ENCODE measurements around the gene MYO5A.
"Not testable (repeated sequence)": the region's sequence is repeated elsewhere in the genome, so short reads cannot be mapped to it uniquely, and the experiment has no call there.

Gene MYO5A

DNA sequence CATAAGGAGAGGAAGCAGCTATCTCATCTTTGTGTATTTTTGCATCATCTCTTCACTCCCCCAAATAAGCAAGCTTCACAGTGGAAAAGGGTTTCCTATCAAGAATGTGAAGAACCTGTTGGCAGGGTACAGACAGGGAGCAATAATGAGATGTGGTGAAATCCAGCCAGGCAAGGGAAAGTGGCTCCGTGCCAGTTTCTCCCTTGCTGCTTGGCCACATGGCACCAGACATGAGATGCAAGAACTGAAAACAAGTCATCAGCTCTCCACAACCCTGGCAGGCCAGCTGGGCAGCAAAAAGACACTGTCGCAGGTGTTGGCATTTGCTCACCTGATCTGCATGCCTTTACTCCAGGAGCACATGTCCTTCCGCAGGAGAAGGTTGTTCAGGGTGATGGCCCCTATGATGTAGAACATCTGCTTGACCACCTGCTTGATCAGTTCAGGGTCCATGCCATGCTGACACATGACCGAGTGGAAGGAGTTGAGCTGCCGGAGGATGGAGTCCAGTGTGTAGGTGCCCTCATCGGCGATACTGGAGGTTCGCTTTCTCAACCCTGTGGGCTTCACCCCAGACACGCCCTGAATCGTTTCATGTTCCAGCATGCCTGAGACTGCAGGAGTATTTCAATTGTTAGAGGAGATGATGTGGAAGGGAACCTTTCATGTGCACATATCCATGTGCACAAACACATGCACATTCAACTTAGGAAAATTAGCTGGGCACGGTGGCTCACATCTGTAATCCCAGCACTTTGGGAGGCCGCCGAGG is 209.8 kb downstream of the MYO5A start:
- DNase-seq, result no peak

- DNase-seq, result no peak
Measured at GRCh38 chr15:52317688-52318087, 211.0 kb downstream of the MYO5A start.

GRCh38 chr15:52317022-52317421 is 211.7 kb downstream of the MYO5A start:
- DNase-seq, result no peak

DNA sequence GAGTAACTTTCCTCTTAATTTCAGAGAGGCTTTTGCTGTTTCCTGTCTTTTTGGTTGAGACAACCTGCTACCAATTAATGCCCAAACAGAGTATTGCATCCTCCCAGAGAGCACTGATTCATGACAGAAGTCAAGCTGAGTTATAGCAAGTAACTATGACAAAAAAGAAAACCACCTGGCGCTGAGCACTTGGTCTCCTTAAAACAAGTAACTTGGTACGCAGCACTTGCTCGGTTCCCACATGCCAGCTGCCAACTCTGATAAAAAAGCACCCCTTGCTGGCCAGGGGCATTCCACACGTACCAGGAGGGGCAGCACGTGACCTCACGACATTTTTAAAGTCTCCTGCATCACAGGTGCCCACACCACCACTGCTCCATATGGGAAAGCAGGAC is 219.5 kb downstream of the MYO5A start:
- no peak for DNase-seq

DNA sequence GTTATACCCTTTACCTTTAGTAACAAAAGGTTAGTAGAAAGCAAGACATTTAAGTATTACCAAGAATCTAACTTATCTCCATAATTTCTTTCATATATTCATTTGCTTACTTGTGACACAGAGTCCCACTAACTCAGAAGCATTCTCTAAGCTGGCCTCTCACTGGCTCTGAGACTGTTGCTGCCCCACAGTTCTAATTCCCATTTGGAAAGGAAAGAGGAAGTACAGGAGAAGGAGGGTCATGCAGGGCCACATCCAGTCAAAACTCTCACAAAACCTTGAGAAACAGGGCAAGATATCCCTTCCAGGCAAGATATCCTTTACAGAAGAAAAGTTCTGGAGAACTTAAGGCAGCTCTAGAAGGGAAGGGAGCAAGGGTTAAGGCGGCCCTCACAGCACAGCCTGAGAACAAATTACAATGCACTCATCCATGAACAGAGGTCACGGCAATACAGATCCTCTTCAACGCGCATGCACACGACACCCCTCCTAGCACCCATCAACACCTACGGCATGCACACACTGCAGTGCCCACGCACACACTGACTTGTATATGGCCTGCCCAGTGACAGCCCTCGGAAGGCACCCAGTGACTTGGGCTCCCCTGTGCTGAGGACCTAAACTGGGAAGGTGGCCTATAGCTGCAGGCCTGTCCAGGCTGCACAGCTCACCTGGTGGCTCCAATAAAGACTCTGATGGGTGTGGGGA is 220.1 kb downstream of the MYO5A start:
- no peak for DNase-seq

GRCh38 chr15:52307847-52308246 is 220.8 kb downstream of the MYO5A start:
- DNase-seq, result no peak

DNA sequence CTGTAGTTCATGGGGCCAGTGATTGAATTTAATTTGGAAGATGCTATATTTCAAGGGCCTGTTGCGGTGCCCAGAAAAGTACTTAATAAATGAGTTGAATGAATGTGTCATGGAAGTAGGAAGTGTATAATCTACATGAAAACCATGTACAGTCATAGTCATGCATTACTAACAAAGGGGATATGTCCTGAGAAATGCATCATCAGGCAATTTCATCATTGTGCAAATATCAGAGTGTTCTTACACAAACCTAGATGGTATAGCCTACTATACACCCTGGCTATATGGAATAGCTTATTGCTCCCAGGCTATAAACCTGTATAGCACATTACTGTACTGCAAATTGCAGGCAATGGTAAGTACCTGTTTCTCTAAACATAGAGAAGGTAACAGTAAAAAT is 222.4 kb downstream of the MYO5A start:
- no peak for DNase-seq

- no peak for DNase-seq
Measured at GRCh38 chr15:52303093-52303772, 225.4 kb downstream of the MYO5A start.

GRCh38 chr15:52301265-52301847 is 227.3 kb downstream of the MYO5A start:
- no peak for DNase-seq

DNA sequence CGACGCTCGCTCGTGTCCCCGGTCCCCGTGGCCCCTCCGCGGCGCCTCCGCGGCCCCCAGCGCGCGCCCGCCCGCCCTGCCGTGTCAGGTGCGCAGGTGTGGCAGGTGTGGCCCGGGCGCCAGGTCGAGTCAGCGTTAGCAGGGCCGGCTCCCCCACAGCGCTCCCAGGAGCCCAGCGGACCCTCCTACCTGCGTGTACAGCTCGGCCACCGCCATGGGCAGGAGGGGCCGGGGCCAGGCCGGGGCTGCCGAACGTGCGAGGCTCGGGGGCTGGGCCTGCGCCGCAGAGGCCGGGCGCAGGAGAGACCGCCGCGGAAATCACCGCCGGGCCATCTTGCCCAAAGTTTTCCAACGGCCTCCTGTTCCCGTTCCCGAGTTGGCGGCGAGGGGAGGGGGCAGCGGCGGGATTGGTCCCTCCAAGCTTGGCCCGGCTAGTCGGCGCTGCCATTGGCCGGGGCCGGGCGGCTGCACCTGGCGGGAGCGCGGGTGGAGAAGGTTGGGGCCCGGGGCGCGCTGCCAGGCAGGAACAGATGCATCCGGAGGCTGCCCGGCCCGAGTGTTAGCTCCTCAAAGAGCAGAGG is 233.2 kb downstream of the MYO5A start, which contains the start of gene MYO5C:
MYO5C (minus strand) TSS at position 384 of the 581 bp plus-strand sequence; CDS start at position 216, 168 bp downstream.
- no peak for DNase-seq

DNA sequence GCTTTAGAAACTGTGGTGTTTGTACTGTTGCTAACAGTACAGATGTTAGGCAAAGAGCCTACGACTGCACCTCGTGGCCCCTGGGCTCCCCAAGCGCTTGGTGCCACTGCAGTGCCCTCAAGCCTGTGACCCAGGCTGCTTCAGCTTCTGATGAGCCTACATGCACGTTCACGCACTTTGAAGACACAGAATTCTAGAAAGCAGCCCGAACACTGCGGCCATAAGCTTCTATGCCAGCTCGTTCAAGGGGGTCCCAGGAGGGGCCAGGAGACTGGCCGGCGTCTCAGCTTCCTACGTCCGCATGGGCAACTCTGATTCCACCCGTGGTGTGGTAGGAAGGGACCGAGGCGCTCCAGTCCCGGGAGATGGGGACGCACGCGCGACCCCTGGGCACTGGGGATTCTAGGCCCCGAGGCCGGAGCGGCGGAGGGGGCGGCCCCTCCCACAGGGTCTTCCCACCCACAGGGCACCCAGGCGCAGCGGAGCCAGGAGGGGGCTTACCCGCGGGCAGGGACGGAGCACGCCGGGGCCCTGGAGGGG is 233.7 kb downstream of the MYO5A start:
- DNase-seq, result no peak

DNA sequence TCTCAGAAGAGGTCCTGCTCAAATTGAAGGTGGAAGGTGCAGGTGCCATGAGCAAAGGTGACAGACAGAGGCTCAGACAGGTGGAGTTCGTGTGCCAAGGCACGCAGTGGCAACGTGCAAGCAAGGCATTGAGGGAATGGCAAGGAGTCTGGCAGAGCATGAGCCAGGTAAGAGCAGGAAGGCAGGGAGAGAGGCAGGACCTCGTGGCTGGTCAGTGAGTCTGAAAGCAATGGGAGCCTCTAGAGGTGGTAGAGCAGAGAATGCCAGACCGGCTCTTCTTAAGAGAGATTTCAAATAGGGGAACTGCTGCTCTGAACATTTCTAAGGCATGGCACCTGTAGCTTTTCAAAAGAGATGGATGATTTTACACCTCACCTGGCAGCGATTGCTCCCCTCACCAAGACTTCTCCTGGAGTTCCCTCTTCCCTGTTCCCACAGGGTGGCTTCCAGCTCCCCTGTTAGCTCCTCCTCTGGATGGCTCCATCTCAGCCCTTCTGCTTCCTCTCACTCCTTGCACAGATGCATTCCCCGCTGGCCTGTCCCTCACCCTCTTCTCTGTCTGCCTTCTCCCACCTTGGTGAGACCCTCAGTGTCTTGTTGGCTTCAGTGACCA is 235.8 kb downstream of the MYO5A start:
- no peak for DNase-seq

- no peak for DNase-seq
Measured at GRCh38 chr15:52291204-52291603, 237.5 kb downstream of the MYO5A start.

DNA sequence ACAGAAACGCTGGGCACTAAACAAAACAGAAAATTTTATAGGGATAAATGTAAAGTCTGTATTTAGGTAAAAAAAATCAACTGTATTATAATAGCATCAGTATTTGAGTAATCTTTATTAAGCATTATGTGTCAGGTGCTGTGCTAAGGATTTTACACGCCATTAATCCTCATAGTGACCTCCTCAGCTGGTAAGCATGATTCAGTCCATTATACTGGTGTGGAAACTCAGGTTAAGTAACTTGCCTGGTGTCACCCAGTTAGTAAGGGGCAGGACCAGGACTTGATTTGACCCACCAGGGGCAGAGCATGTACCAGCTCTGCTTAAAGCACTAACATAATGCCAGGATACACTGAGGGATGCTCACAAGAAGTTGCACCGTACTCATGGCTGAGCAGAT is 237.9 kb downstream of the MYO5A start:
- DNase-seq, result no peak

GRCh38 chr15:52290329-52290728 is 238.4 kb downstream of the MYO5A start:
- DNase-seq, result no peak

- DNase-seq, result no peak
Measured at GRCh38 chr15:52289629-52290081, 239.0 kb downstream of the MYO5A start.

- no peak for DNase-seq
Measured at GRCh38 chr15:52288986-52289385, 239.7 kb downstream of the MYO5A start.

DNA sequence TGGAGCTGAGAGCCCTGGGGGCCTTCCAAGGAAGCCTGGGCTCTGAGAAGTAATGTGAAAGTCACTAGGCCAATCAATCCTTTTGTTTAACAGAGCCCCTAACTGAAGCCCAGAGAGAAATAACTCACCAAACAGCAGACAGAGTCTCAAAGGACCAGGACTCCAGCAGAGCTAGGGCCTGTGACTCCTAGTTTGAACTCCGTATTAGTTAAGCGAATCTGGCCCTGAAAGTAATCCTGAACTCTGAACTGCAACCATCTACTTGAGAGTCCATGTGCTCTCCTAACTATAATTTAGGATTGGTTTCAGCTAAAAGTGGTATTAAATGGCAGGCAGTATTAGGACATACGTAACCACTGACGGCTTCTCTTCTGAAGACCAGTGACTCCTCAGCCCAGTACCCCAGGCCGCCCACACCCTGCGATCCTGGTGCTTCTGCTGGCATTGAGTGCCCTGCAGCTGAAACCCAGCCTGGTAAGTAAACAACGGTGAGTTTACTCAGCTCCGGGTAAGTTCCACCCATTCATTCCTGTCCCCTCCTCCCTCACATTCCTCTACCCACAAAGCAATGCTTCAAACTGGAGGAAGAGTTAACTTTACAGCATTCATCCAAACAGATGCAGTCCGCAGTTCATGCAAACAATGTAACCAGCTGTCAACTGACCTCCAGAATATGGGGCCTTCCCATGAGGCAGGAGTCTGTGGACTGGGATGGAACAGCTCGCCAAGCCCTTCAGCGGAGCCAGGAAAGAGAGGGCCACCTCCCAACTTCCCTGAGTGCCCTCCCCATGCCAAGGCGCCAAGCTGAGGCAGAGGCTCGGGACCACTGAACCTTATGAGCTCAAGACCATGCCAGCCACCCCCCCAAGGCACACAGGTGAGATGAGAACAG is 240.4 kb downstream of the MYO5A start:
- DNase-seq, result no peak

GRCh38 chr15:52287114-52287513 is 241.6 kb downstream of the MYO5A start:
- no peak for DNase-seq

GRCh38 chr15:52285941-52286340 is 242.7 kb downstream of the MYO5A start:
- DNase-seq, result not testable (repeated sequence)

- no peak for DNase-seq
Measured at GRCh38 chr15:52284164-52284563, 244.5 kb downstream of the MYO5A start.

All from activated gamma-delta T cell (primary cell).